Heart right ventricle (tissue), 16 donors: ENCODE data around the gene ZNG1A. TPM values are rescaled to one million over a fixed set of nuclear protein-coding genes. Genes with fewer than 3 reads are reported as not detected.
"Not testable (repeated sequence)": the region's sequence is repeated elsewhere in the genome, so short reads cannot be mapped to it uniquely, and the experiment has no call there.

ENCODE experiments used
- ATAC-seq, 8 donors: fragments of 200-7000 bp; cut with Tn5 transposase; one replicate each; pipeline ENCODE4 v1.9.1; 2020; ENCODE audit warnings: mild to moderate bottlenecking in 8 of 8, moderate library complexity in 8 of 8, moderate number of reproducible peaks in 1 of 8
- DNase-seq, 2 donors: peaks; one replicate each; pipeline ENCODE4 v3.0.0-alpha.2; 2020
- H3K27ac ChIP-seq, 10 donors: fragments of 200-600 bp; sonication (generic) in 2 of 10; one replicate each; pipeline versions ENCODE4 v1.5.0 to v1.8.0; 2020 to 2022; ENCODE audit warnings: mild to moderate bottlenecking in 3 of 10
- H3K27me3 ChIP-seq, 7 donors: fragments of 200-600 bp; one replicate each; pipeline ENCODE4 v1.8.0; 2021 to 2022; ENCODE audit warnings: mild to moderate bottlenecking in 2 of 7
- H3K36me3 ChIP-seq, 9 donors: fragments of 200-600 bp; sonication (generic) in 1 of 9; one replicate each; pipeline versions ENCODE4 v1.5.0 to v1.8.0; 2020 to 2022; ENCODE audit warnings: mild to moderate bottlenecking in 2 of 9
- H3K4me1 ChIP-seq, 9 donors: fragments of 200-600 bp; sonication (generic) in 1 of 9; one replicate each; pipeline versions ENCODE4 v1.5.0 to v1.8.0; 2020 to 2022; ENCODE audit warnings: mild to moderate bottlenecking in 4 of 9
- H3K4me3 ChIP-seq, 10 donors: fragments of 200-600 bp; sonication (generic) in 2 of 10; one replicate each; pipeline versions ENCODE4 v1.5.0 to v1.8.0; 2020 to 2022; ENCODE audit warnings: mild to moderate bottlenecking in 7 of 10, moderate library complexity in 2 of 10
- H3K9me3 ChIP-seq, 11 donors: fragments of 200-600 bp in 10 of 11; sonication (generic) in 2 of 11; one replicate each; pipeline versions ENCODE4 v1.5.0 to v1.8.0; 2013 to 2022; ENCODE audit warnings: mild to moderate bottlenecking in 2 of 11, control low read depth in 1 of 11, moderate library complexity in 1 of 11
- CTCF ChIP-seq, 9 donors: fragments of 200-600 bp; sonication (generic) in 2 of 9; IDR thresholded peaks; one replicate each; pipeline versions ENCODE4 v1.5.0 to v1.8.0; 2021 to 2022; ENCODE audit warnings: antibody characterized with exemption in 9 of 9, mild to moderate bottlenecking in 5 of 9, moderate library complexity in 1 of 9
- WGBS, 2 donors: extraction: QIAGEN DNeasy Blood & Tissue Kit; methylation state at CpG; one replicate each; pipeline ENCODE4 v1.1.7; 2013; ENCODE audit warnings: inconsistent platforms in 1 of 2; 5-methylcytosine and 5-hydroxymethylcytosine counted together
- intact Hi-C, 10 donors: fragments of 100-400 bp; cut with DNase I; formaldehyde crosslinking; loops; one replicate each; pipeline versions ENCODE4 v1.11.1 to v1.14.2; 2022
- polyA plus RNA-seq, 2 donors: library from polyadenylated mRNA; stranded (reverse); fragments of 200-250 nt; gene quantifications; one replicate each; pipeline ENCODE4 v1.2.3, GENCODE V29; 2013
- total RNA-seq, 10 donors: library from RNA; stranded (reverse); fragmentation: NEBNext Ultra II Directional in 3 of 10; extraction: Animal tissue kit (Norgen Biotek cat#: 25700) in 3 of 10; gene quantifications; one replicate each; pipeline versions ENCODE4 v1.2.1 to v1.2.4, GENCODE V29; 2021 to 2023
- donor health status: Arrhythmogenic right ventricular cardiomyopathy.
- donor health status: ischemic (EF 13 %, LVEDD 7.1; RV severe dilation, severe dysfunction).
- donor health status: healthy with polysubstance abuse.
- donor health status: DM: no; HTN: yes; CAD: no.
- donor health status: DM: no; HTN: no; CAD: no.
- donor health status: ischemic (EF 25% LVEDD 6.9; RV normal size, moderate dysfunction).
- donor health status: ischemic (EF 25% LVEDD 5.7; RV mildly dilated, moderate dysfunction).
- donor health status: healthy.
- donor health status: DM: yes; HTN: yes; CAD: no.
- donor health status: Ischemic cardiomyopathy.
- donor health status: ischemic (EF 35%, LVEDD 5.7; RV mildly dilated, moderate dysfunction).
- donor health status: nonischemic (EF 11% LVEDD 7.7; RV severe dilation, severe dysfunction).
- donor health status: DM: yes; HTN: yes; CAD: no.
- donor health status: PGD.
- donor health status: ischemic (EF 29% LVEDD 5.4; RV normal size, mild dysfunction).
- donor health status: nonischemic (EF 23%, LVEDD 6.1; RV moderate dilation, normal function).

The ZNG1A gene
- total and polyA plus RNA-seq, 12 donors, result 14.2 to 43.4 (median 19.9) TPM

GRCh38 chr9:209143-209758 is 30.4 kb upstream of the ZNG1A start:
- no peak overlapping the region for H3K4me3 ChIP-seq
- no peaks in the 10 kb centered on the region for H3K36me3 ChIP-seq
- no peak for DNase-seq
- intact Hi-C loops, result no loop called here
- H3K27ac ChIP-seq, result peak overlapping the region in 1 of 10 donors; percentile 96
- 78 to 79% methylated on average over 14 of the region's 14 CpGs for WGBS, 2 donors
- peaks cover 0 to 49% (median 0%) of the 10 kb centered on the region in 9 donors for H3K4me1 ChIP-seq
- no peaks in the 10 kb centered on the region for H3K9me3 ChIP-seq
- no peak for TF ChIP-seq CTCF (IDR thresholded peaks at IDR 0.05)
- peaks cover 0 to 25% (median 5%) of the 10 kb centered on the region in 7 donors for H3K27me3 ChIP-seq
- peak in 4 of 8 donors; percentile 29 to 57 (median 38) for ATAC-seq

DNA sequence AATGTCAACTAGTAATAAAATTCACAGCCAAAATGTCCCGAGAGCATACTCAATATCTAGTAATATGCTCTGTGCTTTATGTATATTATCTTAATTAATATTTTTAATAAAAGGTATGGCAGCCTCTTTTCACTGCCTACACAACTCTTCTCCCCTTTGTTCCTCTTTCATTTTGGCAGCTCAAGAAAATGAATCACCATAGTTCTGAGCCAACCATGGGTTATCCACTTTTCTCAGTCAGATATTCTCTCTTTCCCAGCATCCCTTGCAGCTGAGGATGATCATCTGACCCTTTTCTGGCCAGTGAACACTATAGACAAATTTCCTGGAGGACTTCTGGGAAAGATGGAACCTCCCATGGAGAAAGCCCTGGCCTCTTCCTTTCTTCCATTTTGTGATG is 27.6 kb upstream of the ZNG1A start:
- Histone ChIP-seq H3K27me3 (peaks cover 0 to 12% (median 0%) of the 10 kb centered on the region in 7 donors), H3K9me3 (no peaks in the 10 kb centered on the region), H3K4me3 (no peak overlapping the region), H3K36me3 (no peaks in the 10 kb centered on the region), H3K27ac (no peak overlapping the region), H3K4me1 (peaks cover 0 to 27% (median 0%) of the 10 kb centered on the region in 9 donors)
- intact Hi-C loops, result no loop called here
- DNase-seq, result no peak
- no peak for TF ChIP-seq CTCF (IDR thresholded peaks at IDR 0.05)
- 72% methylated on average over 1 of the region's 1 CpG for WGBS, 2 donors
- no peak for ATAC-seq

GRCh38 chr9:199601-200000 is 20.7 kb upstream of the ZNG1A start:
- ATAC-seq, DNase-seq, H3K9me3 ChIP-seq, intact Hi-C loops, H3K27ac ChIP-seq, H3K27me3 ChIP-seq, H3K36me3 ChIP-seq, H3K4me1 ChIP-seq, H3K4me3 ChIP-seq: not testable (repeated sequence)
- 31 to 32% methylated on average over 1 of the region's 1 CpG for WGBS, 2 donors

DNA sequence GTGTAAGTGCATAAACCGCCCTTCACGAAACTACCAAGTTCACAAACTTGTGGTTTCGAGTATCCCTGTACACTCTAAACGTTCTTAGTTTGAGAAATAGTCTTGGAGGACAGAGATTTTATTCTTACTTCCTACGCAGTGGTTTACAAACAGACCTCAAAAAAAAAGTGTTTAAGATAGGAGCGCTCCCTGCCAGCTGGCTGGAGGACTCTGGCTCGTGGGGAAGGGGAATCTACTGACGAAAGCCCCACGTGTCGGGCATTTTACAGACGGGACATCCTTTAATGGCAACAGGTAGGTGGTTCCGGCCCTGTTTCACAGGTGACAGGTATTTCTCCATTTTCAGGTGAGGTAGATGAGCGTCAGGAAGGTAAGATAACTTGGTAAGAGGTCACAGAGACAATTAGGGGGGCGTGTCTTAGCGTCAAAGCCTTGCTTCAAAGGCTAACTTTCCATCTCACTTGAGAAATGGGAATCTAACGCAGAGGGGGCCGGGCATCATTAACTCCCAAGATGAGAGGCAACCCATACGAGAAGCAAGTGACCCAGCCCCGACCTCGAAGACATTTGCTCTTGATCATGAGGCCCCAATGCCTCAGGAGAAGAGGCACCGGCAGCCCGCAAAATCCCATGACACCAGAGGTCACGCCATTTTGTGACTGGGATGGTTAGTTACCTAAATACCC is 573 bp downstream of the ZNG1A start:
- ATAC-seq, H3K4me1 ChIP-seq, H3K9me3 ChIP-seq, H3K27me3 ChIP-seq, intact Hi-C loops: not testable (repeated sequence)
- peak overlapping the region in 7 of 10 donors; percentile 42 to 70 (median 62) for H3K4me3 ChIP-seq
- DNase-seq, result peak in 1 of 2 donors; percentile 3
- H3K27ac ChIP-seq, result peak overlapping the region in 2 of 10 donors; percentile 76 to 85
- peaks cover 0 to 15% (median 0%) of the 10 kb centered on the region in 9 donors for H3K36me3 ChIP-seq
- WGBS, 2 donors, result 3 to 6% methylated on average over 17 of the region's 23 CpGs

DNA sequence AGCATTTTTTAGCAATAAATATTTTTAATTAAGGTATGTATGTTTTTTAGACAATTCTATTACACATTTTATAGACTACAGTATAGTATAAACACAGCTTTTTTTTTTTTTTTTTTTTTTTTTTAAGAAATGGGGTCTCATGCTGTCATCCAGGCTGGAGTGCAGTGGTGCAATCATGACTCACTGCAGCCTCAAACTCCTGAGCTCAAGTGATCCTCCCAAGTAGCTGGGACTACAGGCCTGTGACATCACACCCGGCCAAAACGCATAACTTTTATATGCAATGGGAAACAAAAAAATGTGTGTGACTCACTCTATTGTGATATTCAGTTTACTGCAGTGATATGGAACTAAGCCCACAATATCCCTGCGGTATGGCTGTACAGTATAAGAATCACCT is 9.1 kb downstream of the ZNG1A start:
- H3K36me3 ChIP-seq, result peaks cover 0 to 27% (median 6%) of the 10 kb centered on the region in 9 donors
- intact Hi-C loops, DNase-seq, ATAC-seq, H3K27ac ChIP-seq, H3K27me3 ChIP-seq, H3K4me3 ChIP-seq, H3K9me3 ChIP-seq, H3K4me1 ChIP-seq: not testable (repeated sequence)
- no CpG with 5 or more reads among the region's 3 CpGs for WGBS, 2 donors

- H3K9me3 ChIP-seq, H3K4me3 ChIP-seq, H3K27me3 ChIP-seq, intact Hi-C loops, DNase-seq, ATAC-seq, H3K36me3 ChIP-seq, H3K27ac ChIP-seq, H3K4me1 ChIP-seq: not testable (repeated sequence)
- 57% methylated on average over 1 of the region's 1 CpG; no CpG with 5 or more reads in 1 of the 2 donors for WGBS, 2 donors
Observed at GRCh38 chr9:159871-160270, 19.0 kb downstream of the ZNG1A start.

- peaks cover 0 to 17% (median 0%) of the 10 kb centered on the region in 9 donors for H3K36me3 ChIP-seq
- intact Hi-C loops, DNase-seq, H3K4me1 ChIP-seq, H3K9me3 ChIP-seq, H3K4me3 ChIP-seq, H3K27me3 ChIP-seq, ATAC-seq, H3K27ac ChIP-seq: not testable (repeated sequence)
Observed at GRCh38 chr9:151173-151572, 27.7 kb downstream of the ZNG1A start.

GRCh38 chr9:139880-140279 is 39.0 kb downstream of the ZNG1A start:
- H3K4me3 ChIP-seq, H3K4me1 ChIP-seq, H3K27me3 ChIP-seq, ATAC-seq, H3K9me3 ChIP-seq, H3K27ac ChIP-seq, intact Hi-C loops, H3K36me3 ChIP-seq, DNase-seq: not testable (repeated sequence)
- 87 to 92% methylated on average over 15 to 17 of the region's 17 CpGs for WGBS, 2 donors

- H3K27ac ChIP-seq, ATAC-seq, H3K36me3 ChIP-seq, intact Hi-C loops, H3K9me3 ChIP-seq, DNase-seq: not testable (repeated sequence)
- peaks cover 0 to 32% (median 18%) of the 10 kb centered on the region in 9 donors for H3K4me1 ChIP-seq
- peaks cover 11 to 54% (median 50%) of the 10 kb centered on the region in 7 donors for H3K27me3 ChIP-seq
- 11 to 22% methylated on average over 26 to 28 of the region's 30 CpGs for WGBS, 2 donors
- peak within 1 kb of the TSS in 3 of 10 donors; percentile 5 to 26 (median 17) for H3K4me3 ChIP-seq
Observed at GRCh38 chr9:117995-118467, 60.8 kb downstream of the ZNG1A start, which contains the start of gene FOXD4. TSS of gene FOXD4 (minus strand) at chr9:118417. CDS start at chr9:118119, 298 bp downstream.
